Measurements from ENCODE around the gene PDZK1.

DNA sequence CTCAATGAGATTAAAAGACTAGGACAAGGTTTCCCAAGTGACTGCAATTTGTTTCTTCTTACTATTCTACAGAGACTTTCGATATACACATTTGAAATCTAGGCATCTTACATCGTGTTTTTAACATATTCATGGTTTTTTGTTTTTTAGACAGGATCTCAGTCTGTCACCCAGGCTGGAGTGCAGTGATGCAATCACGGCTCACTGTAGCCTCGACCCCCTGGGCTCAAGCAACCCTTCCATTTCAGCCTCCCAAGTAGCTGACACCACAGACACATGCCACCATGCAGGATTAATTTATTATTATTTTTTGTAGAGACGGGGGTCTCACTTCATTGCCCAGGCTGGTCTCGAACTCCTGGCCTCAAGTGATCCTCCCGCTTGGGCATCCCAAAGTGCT, 1.5 kb downstream of the PDZK1 start:
- no peak for TF ChIP-seq POLR2A (IDR thresholded peaks at IDR 0.05)
- TF ChIP-seq, protein P1, sequence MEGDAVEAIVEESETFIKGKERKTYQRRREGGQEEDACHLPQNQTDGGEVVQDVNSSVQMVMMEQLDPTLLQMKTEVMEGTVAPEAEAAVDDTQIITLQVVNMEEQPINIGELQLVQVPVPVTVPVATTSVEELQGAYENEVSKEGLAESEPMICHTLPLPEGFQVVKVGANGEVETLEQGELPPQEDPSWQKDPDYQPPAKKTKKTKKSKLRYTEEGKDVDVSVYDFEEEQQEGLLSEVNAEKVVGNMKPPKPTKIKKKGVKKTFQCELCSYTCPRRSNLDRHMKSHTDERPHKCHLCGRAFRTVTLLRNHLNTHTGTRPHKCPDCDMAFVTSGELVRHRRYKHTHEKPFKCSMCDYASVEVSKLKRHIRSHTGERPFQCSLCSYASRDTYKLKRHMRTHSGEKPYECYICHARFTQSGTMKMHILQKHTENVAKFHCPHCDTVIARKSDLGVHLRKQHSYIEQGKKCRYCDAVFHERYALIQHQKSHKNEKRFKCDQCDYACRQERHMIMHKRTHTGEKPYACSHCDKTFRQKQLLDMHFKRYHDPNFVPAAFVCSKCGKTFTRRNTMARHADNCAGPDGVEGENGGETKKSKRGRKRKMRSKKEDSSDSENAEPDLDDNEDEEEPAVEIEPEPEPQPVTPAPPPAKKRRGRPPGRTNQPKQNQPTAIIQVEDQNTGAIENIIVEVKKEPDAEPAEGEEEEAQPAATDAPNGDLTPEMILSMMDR (IDR thresholded peaks at IDR 0.05) = no peak
